Measurements from ENCODE around the gene IKBKG. TPM values are rescaled to one million over a fixed set of nuclear protein-coding genes. Genes with fewer than 3 reads are reported as not detected.
A peak's percentile ranks its signal among the peaks of the same experiment; 100 is the strongest.

Gene IKBKG
- total and polyA plus RNA-seq, 2 of the 4 experiments (the other 2 are of a cell fraction): 16.5 to 38.2 TPM

DNA sequence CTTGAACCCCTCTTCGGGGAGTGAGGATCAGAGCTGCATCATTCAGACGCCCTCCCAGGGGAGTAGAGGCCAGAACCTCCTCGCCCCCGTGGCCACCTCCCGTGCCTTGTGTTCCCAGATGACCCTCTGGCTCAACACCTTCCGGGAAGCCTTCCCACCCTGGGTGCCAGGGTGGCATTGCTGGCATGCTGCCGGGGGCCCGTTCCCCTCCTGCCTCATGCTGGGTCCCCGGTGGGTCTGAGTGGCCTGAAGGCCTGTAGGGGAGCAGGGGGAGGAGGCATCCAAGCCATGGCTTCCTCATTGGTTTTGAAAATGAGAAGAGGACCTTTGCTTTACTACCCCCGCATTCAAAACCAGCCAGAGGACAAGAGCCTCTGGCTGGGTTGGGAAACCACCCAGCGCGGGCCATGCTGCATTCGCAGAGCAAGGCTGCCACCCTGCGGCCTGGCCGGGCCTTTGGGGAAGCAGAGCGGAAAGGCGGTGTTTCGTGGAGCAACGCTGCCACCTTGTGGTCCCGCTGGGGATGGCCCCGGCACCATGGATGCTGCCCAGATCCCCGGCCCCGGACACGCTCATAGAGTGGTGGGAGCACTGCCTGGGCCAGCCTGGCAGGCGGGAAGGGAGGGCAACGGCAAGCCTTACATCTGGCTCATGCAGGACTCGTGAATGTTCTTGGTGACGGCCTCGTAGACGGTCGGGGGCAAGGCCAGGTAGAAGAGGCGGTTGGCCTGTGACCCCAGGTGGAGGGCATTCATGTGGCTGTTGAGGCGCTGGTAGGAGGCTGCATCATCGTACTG, 12.7 kb upstream of the IKBKG start:
- peak overlapping the region; percentile 81 for H2AFZ ChIP-seq (replicated peaks; ENCODE audit: low read length, poor library complexity)
- peak overlapping the region; percentile 61 for H2BK5ac ChIP-seq (ENCODE audit: low read depth, low read length, poor library complexity, severe bottlenecking)
- H3K27me3 ChIP-seq (ENCODE audit: control insufficient read depth, insufficient read depth, low read length): no peaks in the 10 kb centered on the region
- peaks cover 2% of the 10 kb centered on the region; the same call in 1 of the 2 replicates for H3K4me1 ChIP-seq (ENCODE audit: control insufficient read depth, insufficient read depth, low read length)
- H3K23ac ChIP-seq (ENCODE audit: low read depth, low read length): no peak overlapping the region
- peak overlapping the region in 1 of 2 experiments; percentile 48; a peak in 1 of 4 replicates for H4K8ac ChIP-seq (ENCODE audit: low read depth in 2 of 2, low read length in 2 of 2)
- H3K14ac ChIP-seq (replicated peaks; ENCODE audit: low read depth, low read length): no peak overlapping the region
- H3K4me2 ChIP-seq (ENCODE audit: low read depth, low read length): no peak overlapping the region
- no peak overlapping the region for H3K56ac ChIP-seq (ENCODE audit: extremely low read depth, insufficient read depth, low read length)
- peaks cover 12% of the 10 kb centered on the region for H4K20me1 ChIP-seq (ENCODE audit: insufficient read depth, low read length)
- ATAC-seq (ENCODE audit: low read depth) (peak; percentile 83), DNase-seq (peak; percentile 79)
- no peak overlapping the region for H2AK5ac ChIP-seq (ENCODE audit: low read depth, low read length)
- H3K9me1 ChIP-seq (ENCODE audit: insufficient read depth, low read length): no peaks in the 10 kb centered on the region
- no peak overlapping the region; the same call in 1 of the 2 replicates for H4K91ac ChIP-seq (ENCODE audit: insufficient read depth, low read depth, low read length)
- ChIA-PET CTCF (no interaction called here), POLR2A (ENCODE audit: unreplicated experiment) (no interaction called here)
- dilution Hi-C loops (cut with HindIII; ENCODE audit: low sequenced_read_pairs, unreplicated experiment) (no loop called here), intact Hi-C loops (cut with micrococcal nuclease) (loop anchor here (5.0 kb wide), 2 partner anchors 122 to 162 kb away; partner anchors contain the start of genes FLNA and TAFAZZIN), in situ Hi-C loops (cut with MboI; ENCODE audit: low sequenced_read_pairs) (loop anchor here (25.0 kb wide), 1 partner anchor 1572 kb away; no protein-coding TSS in a partner anchor)
- 22% methylated on average over 16 of the region's 34 CpGs; no CpG with 5 or more reads in 1 of the 2 experiments for WGBS, 2 experiments (ENCODE audit: extremely low coverage in 2 of 2, insufficient read length in 1 of 2)
- no peak overlapping the region for H2BK20ac ChIP-seq (ENCODE audit: low read depth, low read length)
- no peak overlapping the region for H3K4me3 ChIP-seq (ENCODE audit: insufficient read depth, low read depth, low read length)
- peaks cover 54% of the 10 kb centered on the region for H3K36me3 ChIP-seq (ENCODE audit: control insufficient read depth, insufficient read depth, low read length)
- peak overlapping the region; percentile 93 for H2AK9ac ChIP-seq (replicated peaks; ENCODE audit: low read depth, low read length, poor library complexity)
- H3K18ac ChIP-seq (ENCODE audit: low read depth, low read length): no peak overlapping the region
- no peaks in the 10 kb centered on the region for H3K9me3 ChIP-seq (ENCODE audit: control insufficient read depth, insufficient read depth, low read length)
- H3K4ac ChIP-seq (ENCODE audit: low read depth, low read length): no peak overlapping the region; the same call in 1 of the 2 replicates
- H3K27ac ChIP-seq (ENCODE audit: insufficient read depth, low read length): peak overlapping the region; percentile 23; the same call in 1 of the 2 replicates
- H2BK120ac ChIP-seq (ENCODE audit: low read depth, low read length): no peak overlapping the region
- no TSS peak for BruUV-seq (replicated peaks)
- peaks cover 0 to 21% of the 10 kb centered on the region in 2 experiments; a peak in 2 of 4 replicates for H3K79me1 ChIP-seq (ENCODE audit: low read depth in 1 of 2, low read length in 2 of 2)
- H2BK15ac ChIP-seq (ENCODE audit: low read depth, low read length): no peak overlapping the region
- H3K9ac ChIP-seq (ENCODE audit: low read depth, low read length): no peak overlapping the region
- H4K5ac ChIP-seq (ENCODE audit: low read depth, low read length): no peak overlapping the region
- TF ChIP-seq MXI1 (IDR thresholded peaks at IDR 0.05; ENCODE audit: borderline replicate concordance, low read depth, low read length): peak; percentile 82; the same call in 1 of the 2 replicates
- TF ChIP-seq BHLHE40 (IDR thresholded peaks at IDR 0.05; ENCODE audit: low read depth, low read length): no peak
- TF ChIP-seq RFX5 (IDR thresholded peaks at IDR 0.05; ENCODE audit: low read depth, low read length): no peak
- no peak for TF ChIP-seq NFE2L2 (IDR thresholded peaks at IDR 0.05; ENCODE audit: low read depth, low read length)
- TF ChIP-seq SMC3 (IDR thresholded peaks at IDR 0.05; ENCODE audit: low read depth, low read length): peak; percentile 96
- TF ChIP-seq RAD21 (IDR thresholded peaks at IDR 0.05; ENCODE audit: low read length): peak; percentile 99
- TF ChIP-seq, protein P1, sequence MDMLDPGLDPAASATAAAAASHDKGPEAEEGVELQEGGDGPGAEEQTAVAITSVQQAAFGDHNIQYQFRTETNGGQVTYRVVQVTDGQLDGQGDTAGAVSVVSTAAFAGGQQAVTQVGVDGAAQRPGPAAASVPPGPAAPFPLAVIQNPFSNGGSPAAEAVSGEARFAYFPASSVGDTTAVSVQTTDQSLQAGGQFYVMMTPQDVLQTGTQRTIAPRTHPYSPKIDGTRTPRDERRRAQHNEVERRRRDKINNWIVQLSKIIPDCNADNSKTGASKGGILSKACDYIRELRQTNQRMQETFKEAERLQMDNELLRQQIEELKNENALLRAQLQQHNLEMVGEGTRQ (IDR thresholded peaks at IDR 0.05; ENCODE audit: low read depth, low read length): 0 out of 2 replicates have a peak, but pooled peaks have one; percentile 22
- no peak for TF ChIP-seq MAFK (IDR thresholded peaks at IDR 0.05; ENCODE audit: low read depth, low read length)
- peak; percentile 77 for TF ChIP-seq CEBPB (IDR thresholded peaks at IDR 0.05; ENCODE audit: low read depth, low read length)
- peak; percentile 54; the same call in 1 of the 2 replicates for TF ChIP-seq POLR2A (IDR thresholded peaks at IDR 0.05; ENCODE audit: low read depth, low read length)
- TF ChIP-seq, protein P2, sequence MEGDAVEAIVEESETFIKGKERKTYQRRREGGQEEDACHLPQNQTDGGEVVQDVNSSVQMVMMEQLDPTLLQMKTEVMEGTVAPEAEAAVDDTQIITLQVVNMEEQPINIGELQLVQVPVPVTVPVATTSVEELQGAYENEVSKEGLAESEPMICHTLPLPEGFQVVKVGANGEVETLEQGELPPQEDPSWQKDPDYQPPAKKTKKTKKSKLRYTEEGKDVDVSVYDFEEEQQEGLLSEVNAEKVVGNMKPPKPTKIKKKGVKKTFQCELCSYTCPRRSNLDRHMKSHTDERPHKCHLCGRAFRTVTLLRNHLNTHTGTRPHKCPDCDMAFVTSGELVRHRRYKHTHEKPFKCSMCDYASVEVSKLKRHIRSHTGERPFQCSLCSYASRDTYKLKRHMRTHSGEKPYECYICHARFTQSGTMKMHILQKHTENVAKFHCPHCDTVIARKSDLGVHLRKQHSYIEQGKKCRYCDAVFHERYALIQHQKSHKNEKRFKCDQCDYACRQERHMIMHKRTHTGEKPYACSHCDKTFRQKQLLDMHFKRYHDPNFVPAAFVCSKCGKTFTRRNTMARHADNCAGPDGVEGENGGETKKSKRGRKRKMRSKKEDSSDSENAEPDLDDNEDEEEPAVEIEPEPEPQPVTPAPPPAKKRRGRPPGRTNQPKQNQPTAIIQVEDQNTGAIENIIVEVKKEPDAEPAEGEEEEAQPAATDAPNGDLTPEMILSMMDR (conservative IDR thresholded peaks at IDR 0.05; ENCODE audit: low read depth, low read length): peak; percentile 100
